ENCODE data around the gene C6orf62. TPM values are rescaled to one million over a fixed set of nuclear protein-coding genes. Genes with fewer than 3 reads are reported as not detected.
"Not testable (repeated sequence)": the region's sequence is repeated elsewhere in the genome, so short reads cannot be mapped to it uniquely, and the experiment has no call there.

C6orf62 gene
- total RNA-seq, 1 experiment from 2014 or later: 86.4 TPM

GRCh38 chr6:24738741-24739140 lies 19.8 kb upstream of the C6orf62 start:
- Mint-ChIP-seq H3K36me3 (no peaks in the 10 kb centered on the region), H3K4me1 (no peaks in the 10 kb centered on the region), H3K9me3 (peaks cover 6% of the 10 kb centered on the region), H3K4me3 (no peak overlapping the region), H3K27ac (no peak overlapping the region), H3K27me3 (ENCODE audit: low read depth) (no peaks in the 10 kb centered on the region)
- DNase-seq (ENCODE audit: low spot score): no peak
- no peak for ATAC-seq
- POLR2A ChIA-PET: interaction anchor here (0.6 kb wide), 1 partner anchor 297 kb away, joined by 3 read pairs; no protein-coding TSS in a partner anchor
- CTCF ChIA-PET: interaction anchor here (0.7 to 1.1 kb wide), 3 partner anchors 174 to 657 kb away, joined by 3 to 5 read pairs (median 4); no protein-coding TSS in a partner anchor
- TF ChIP-seq, protein P1, sequence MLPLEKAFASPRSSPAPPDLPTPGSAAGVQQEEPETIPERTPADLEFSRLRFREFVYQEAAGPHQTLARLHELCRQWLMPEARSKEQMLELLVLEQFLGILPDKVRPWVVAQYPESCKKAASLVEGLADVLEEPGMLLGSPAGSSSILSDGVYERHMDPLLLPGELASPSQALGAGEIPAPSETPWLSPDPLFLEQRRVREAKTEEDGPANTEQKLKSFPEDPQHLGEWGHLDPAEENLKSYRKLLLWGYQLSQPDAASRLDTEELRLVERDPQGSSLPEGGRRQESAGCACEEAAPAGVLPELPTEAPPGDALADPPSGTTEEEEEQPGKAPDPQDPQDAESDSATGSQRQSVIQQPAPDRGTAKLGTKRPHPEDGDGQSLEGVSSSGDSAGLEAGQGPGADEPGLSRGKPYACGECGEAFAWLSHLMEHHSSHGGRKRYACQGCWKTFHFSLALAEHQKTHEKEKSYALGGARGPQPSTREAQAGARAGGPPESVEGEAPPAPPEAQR (CRISPR knock-in tag; IDR thresholded peaks at IDR 0.05): no peak
- TF ChIP-seq ETV6 (CRISPR knock-in tag; IDR thresholded peaks at IDR 0.05): no peak
- no peak for TF ChIP-seq ZNF138 (CRISPR knock-in tag; conservative IDR thresholded peaks at IDR 0.05)
- TF ChIP-seq JUN (CRISPR knock-in tag; IDR thresholded peaks at IDR 0.05): no peak
- TF ChIP-seq CDX4 (CRISPR knock-in tag; IDR thresholded peaks at IDR 0.05; ENCODE audit: borderline replicate concordance): no peak

DNA sequence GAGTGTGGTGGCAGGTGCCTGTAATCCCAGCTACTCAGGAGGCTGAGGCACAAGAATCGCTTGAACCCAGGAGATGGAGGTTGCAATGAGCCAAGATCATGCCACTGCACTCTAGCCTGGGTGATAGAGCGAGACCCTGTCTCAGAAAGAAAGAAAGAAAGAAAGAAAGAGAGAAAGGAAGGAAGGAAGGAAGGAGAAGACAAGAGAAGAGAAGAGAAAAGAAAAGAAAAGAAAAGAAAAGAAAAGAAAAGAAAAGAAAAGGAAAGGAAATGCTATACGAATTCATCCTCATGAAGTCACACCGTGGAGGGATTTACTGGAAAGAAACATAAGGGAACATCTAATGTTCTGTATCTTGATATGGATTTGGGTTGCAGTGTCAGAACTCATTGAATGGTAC lies 15.8 kb upstream of the C6orf62 start:
- DNase-seq (ENCODE audit: low spot score); H3K27ac Mint-ChIP-seq; H3K27me3 Mint-ChIP-seq (ENCODE audit: low read depth); H3K4me3 Mint-ChIP-seq; H3K4me1 Mint-ChIP-seq; CTCF ChIA-PET; POLR2A ChIA-PET; ATAC-seq: not testable (repeated sequence)
- Mint-ChIP-seq H3K9me3 (peaks cover 36% of the 10 kb centered on the region), H3K36me3 (peaks cover 17% of the 10 kb centered on the region)

- TF ChIP-seq ZNF532 (CRISPR knock-in tag; IDR thresholded peaks at IDR 0.05; ENCODE audit: borderline replicate concordance) (no peak), SMAD3 (CRISPR knock-in tag; IDR thresholded peaks at IDR 0.05; ENCODE audit: borderline replicate concordance) (no peak)
- TF ChIP-seq, protein P2, sequence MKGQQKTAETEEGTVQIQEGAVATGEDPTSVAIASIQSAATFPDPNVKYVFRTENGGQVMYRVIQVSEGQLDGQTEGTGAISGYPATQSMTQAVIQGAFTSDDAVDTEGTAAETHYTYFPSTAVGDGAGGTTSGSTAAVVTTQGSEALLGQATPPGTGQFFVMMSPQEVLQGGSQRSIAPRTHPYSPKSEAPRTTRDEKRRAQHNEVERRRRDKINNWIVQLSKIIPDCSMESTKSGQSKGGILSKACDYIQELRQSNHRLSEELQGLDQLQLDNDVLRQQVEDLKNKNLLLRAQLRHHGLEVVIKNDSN (CRISPR knock-in tag; IDR thresholded peaks at IDR 0.05): no peak
- CTCF ChIA-PET: no interaction called here
- Mint-ChIP-seq H3K36me3 (peaks cover 20% of the 10 kb centered on the region), H3K27ac (no peak overlapping the region), H3K4me3 (no peak overlapping the region), H3K4me1 (no peaks in the 10 kb centered on the region), H3K9me3 (peaks cover 40% of the 10 kb centered on the region), H3K27me3 (ENCODE audit: low read depth) (peaks cover 6% of the 10 kb centered on the region)
- ATAC-seq: no peak
- POLR2A ChIA-PET: interaction anchor here (1.2 kb wide), 1 partner anchor 13 kb away, joined by 3 read pairs; no protein-coding TSS in a partner anchor
- no peak for DNase-seq (ENCODE audit: low spot score)
Observed at GRCh38 chr6:24734166-24734565, 15.2 kb upstream of the C6orf62 start.

DNA sequence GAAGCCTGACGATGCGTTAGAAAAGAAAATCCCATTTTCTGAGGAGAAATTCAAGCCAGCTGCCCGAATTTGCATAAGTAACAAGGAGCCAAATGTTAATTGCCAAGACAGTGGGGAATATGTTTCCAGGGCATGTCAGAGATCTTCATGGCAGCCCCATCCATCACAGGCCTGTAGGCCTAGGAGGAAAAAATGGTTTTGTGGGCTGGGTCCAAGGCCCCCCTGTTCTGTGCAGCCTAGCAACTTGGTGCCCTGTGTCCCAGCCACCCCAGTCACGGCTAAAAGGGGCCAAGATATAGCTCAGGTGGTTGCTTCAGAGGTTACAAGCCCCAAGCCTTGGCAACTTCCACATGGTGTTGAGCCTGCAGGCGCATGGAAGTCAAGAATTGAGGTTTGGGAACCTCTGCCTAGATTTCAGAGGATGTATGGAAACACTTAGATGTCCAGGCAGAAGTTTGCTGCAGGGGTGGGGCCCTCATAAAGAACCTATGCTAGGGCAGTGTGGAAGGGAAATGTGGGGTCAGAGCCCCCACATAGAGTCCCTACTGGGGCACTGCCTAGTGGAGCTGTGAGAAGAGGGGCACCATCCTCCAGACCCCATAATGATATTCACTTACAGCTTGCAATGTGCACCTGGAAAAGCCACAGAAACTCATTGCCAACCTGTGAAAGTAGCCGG lies 12.6 kb upstream of the C6orf62 start:
- DNase-seq (ENCODE audit: low spot score); H3K4me1 Mint-ChIP-seq; POLR2A ChIA-PET; H3K4me3 Mint-ChIP-seq; H3K27ac Mint-ChIP-seq; ATAC-seq; H3K27me3 Mint-ChIP-seq (ENCODE audit: low read depth); CTCF ChIA-PET: not testable (repeated sequence)
- Mint-ChIP-seq H3K36me3 (peaks cover 20% of the 10 kb centered on the region), H3K9me3 (peaks cover 45% of the 10 kb centered on the region)

DNA sequence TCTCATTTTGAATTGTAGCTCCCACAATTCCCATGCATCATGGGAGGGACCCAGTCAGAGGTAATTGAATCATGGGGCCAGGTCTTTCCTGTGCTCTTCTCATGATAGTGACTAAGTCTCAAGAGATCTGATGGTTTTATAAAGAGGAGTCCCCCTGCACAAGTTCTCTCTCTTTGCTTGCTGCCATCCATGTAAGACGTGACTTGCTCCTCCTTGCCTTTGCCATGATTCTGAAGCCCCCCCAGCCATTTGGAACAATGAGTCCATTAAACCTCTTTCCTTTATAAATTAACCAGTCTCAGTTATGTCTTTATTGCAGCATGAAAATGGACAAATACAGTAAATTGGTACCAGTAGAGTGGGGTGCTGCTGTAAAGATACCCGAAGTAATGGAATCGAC lies 11.7 kb upstream of the C6orf62 start:
- Mint-ChIP-seq H3K36me3 (peaks cover 20% of the 10 kb centered on the region), H3K4me1 (peaks cover 12% of the 10 kb centered on the region), H3K9me3 (peaks cover 45% of the 10 kb centered on the region)
- ATAC-seq; H3K4me3 Mint-ChIP-seq; POLR2A ChIA-PET; H3K27me3 Mint-ChIP-seq (ENCODE audit: low read depth); DNase-seq (ENCODE audit: low spot score); CTCF ChIA-PET; H3K27ac Mint-ChIP-seq: not testable (repeated sequence)
